ENCODE results near the gene CPXM1.

DNA sequence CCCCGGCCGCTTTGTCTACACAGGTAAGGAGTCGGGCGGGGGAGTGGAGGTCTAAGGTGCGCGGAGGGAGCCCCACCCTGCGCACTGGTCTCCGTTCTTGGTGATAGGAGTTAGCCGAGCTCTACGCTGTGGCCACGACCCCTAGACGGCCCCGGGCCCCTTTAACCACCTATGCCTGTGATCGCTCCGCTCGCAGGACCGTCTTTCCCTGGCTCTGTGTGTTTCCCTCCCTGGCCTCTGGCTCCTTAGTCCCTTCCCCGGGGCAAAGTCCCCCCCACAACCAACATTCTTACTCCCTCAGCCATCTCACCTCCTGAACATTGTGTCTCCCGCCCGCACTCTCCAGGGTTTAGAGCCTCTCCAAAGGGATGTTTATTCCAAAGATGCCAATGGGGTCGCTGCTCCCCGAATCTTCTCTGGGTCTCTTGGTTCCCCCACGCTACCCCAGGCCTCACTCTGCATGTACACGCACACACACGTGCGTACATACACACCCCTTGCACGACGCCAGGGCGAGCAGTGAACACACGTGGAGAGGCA lies 50.4 kb downstream of the CPXM1 start:
- TF ChIP-seq, protein P1, sequence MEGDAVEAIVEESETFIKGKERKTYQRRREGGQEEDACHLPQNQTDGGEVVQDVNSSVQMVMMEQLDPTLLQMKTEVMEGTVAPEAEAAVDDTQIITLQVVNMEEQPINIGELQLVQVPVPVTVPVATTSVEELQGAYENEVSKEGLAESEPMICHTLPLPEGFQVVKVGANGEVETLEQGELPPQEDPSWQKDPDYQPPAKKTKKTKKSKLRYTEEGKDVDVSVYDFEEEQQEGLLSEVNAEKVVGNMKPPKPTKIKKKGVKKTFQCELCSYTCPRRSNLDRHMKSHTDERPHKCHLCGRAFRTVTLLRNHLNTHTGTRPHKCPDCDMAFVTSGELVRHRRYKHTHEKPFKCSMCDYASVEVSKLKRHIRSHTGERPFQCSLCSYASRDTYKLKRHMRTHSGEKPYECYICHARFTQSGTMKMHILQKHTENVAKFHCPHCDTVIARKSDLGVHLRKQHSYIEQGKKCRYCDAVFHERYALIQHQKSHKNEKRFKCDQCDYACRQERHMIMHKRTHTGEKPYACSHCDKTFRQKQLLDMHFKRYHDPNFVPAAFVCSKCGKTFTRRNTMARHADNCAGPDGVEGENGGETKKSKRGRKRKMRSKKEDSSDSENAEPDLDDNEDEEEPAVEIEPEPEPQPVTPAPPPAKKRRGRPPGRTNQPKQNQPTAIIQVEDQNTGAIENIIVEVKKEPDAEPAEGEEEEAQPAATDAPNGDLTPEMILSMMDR (IDR thresholded peaks at IDR 0.05) = no peak
- no peak for TF ChIP-seq POLR2A (IDR thresholded peaks at IDR 0.05)
